PFSK-1 (cell line): Measurements from ENCODE around the gene KRR1.

Experiments used
- FOXP2 ChIP-seq: optimal IDR thresholded peaks from 2 replicates; pipeline ENCODE3; 2011; ENCODE audit warnings: borderline replicate concordance, control low read depth, inconsistent platforms; ENCODE audit not compliant: insufficient read depth; ENCODE audit errors: extremely low read length, extremely low read depth
- POLR2AphosphoS5 ChIP-seq: IDR thresholded peaks from 2 replicates; pipeline ENCODE4 v1.6.1; 2012; ENCODE audit warnings: low read depth, mild to moderate bottlenecking, control low read depth, low read length, moderate library complexity
- REST ChIP-seq, 2 experiments: IDR thresholded peaks; 2 replicates each; pipeline versions ENCODE4 v1.6.1 to v1.8.0; 2011 to 2012; ENCODE audit warnings: low read depth in 2 of 2, low read length in 2 of 2, control low read depth in 1 of 2, inconsistent platforms in 1 of 2, mild to moderate bottlenecking in 1 of 2, moderate library complexity in 1 of 2; ENCODE audit not compliant: insufficient read depth in 1 of 2
- SIN3A ChIP-seq: IDR thresholded peaks from 2 replicates; pipeline ENCODE4 v1.6.1; 2012; ENCODE audit warnings: mild to moderate bottlenecking, low read length, moderate library complexity, borderline replicate concordance; ENCODE audit not compliant: insufficient read depth
- TAF1 ChIP-seq: IDR thresholded peaks from 2 replicates; pipeline ENCODE4 v1.6.1; 2012; ENCODE audit warnings: low read length, control low read depth, borderline replicate concordance; ENCODE audit not compliant: insufficient read depth

Gene KRR1

GRCh38 chr12:75477137-75477536 is 34.3 kb downstream of the KRR1 start:
- no peak for TF ChIP-seq POLR2AphosphoS5
- no peak for TF ChIP-seq REST (IDR thresholded peaks at IDR 0.05; ENCODE audit: insufficient read depth in 1 of 2, low read depth in 2 of 2, low read length in 2 of 2)
- no peak for TF ChIP-seq FOXP2
- TF ChIP-seq TAF1, result no peak
- no peak for TF ChIP-seq SIN3A

- no peak for TF ChIP-seq FOXP2
- TF ChIP-seq TAF1, result no peak
- no peak for TF ChIP-seq SIN3A
- no peak for TF ChIP-seq REST (IDR thresholded peaks at IDR 0.05; ENCODE audit: insufficient read depth in 1 of 2, low read depth in 2 of 2, low read length in 2 of 2)
- no peak for TF ChIP-seq POLR2AphosphoS5
Observed at GRCh38 chr12:75476071-75476470, 35.3 kb downstream of the KRR1 start.

- TF ChIP-seq POLR2AphosphoS5 (no peak), FOXP2 (no peak), REST (IDR thresholded peaks at IDR 0.05; ENCODE audit: insufficient read depth in 1 of 2, low read depth in 2 of 2, low read length in 2 of 2) (no peak), SIN3A (no peak), TAF1 (no peak)
Observed at GRCh38 chr12:75474116-75474515, 37.3 kb downstream of the KRR1 start.

- TF ChIP-seq POLR2AphosphoS5 (no peak), FOXP2 (no peak), SIN3A (no peak), TAF1 (no peak), REST (IDR thresholded peaks at IDR 0.05; ENCODE audit: insufficient read depth in 1 of 2, low read depth in 2 of 2, low read length in 2 of 2) (no peak)
Observed at GRCh38 chr12:75471902-75472890, 39.2 kb downstream of the KRR1 start.
